H9 (cell line): ENCODE measurements around the gene CDC16. TPM values are rescaled to one million over a fixed set of nuclear protein-coding genes. Genes with fewer than 3 reads are reported as not detected.

Source experiments
- DNase-seq: peaks from one replicate; pipeline ENCODE4 v3.0.0-alpha.2; 2017
- H2AFZ ChIP-seq: one replicate; pipeline ENCODE4 v1.6.1; 2013; ENCODE audit warnings: mild to moderate bottlenecking, low read length, control low read depth, moderate library complexity
- H2AK5ac ChIP-seq: 2 replicates; pipeline ENCODE4 v1.6.1; 2013; ENCODE audit warnings: low read length, control low read depth, mixed read lengths; ENCODE audit not compliant: insufficient read length
- H2BK120ac ChIP-seq: one replicate; pipeline ENCODE4 v1.6.1; 2013; ENCODE audit warnings: low read depth, mild to moderate bottlenecking, low read length, control low read depth, inconsistent platforms; ENCODE audit not compliant: poor library complexity, severe bottlenecking
- H2BK12ac ChIP-seq: 2 replicates; pipeline ENCODE4 v1.6.1; 2013; ENCODE audit warnings: low read length, control low read depth, mixed read lengths, low read depth; ENCODE audit not compliant: insufficient read length
- H2BK15ac ChIP-seq: 2 replicates; pipeline ENCODE4 v1.6.1; 2013; ENCODE audit warnings: low read depth, low read length, control low read depth
- H2BK20ac ChIP-seq: one replicate; pipeline ENCODE4 v1.6.1; 2013; ENCODE audit warnings: low read depth, mild to moderate bottlenecking, low read length, control low read depth, inconsistent platforms; ENCODE audit not compliant: poor library complexity, severe bottlenecking
- H2BK5ac ChIP-seq: 2 replicates; pipeline ENCODE4 v1.6.1; 2013; ENCODE audit warnings: low read length, control low read depth, mixed read lengths; ENCODE audit not compliant: insufficient read length
- H3K14ac ChIP-seq: 2 replicates; pipeline ENCODE4 v1.6.1; 2013; ENCODE audit warnings: low read length, control low read depth; ENCODE audit not compliant: insufficient read depth
- H3K18ac ChIP-seq: 2 replicates; pipeline ENCODE4 v1.6.1; 2013; ENCODE audit warnings: low read depth, mild to moderate bottlenecking, mixed read lengths, low read length, control low read depth; ENCODE audit not compliant: insufficient read length
- H3K23ac ChIP-seq: 2 replicates; pipeline ENCODE4 v1.6.1; 2013; ENCODE audit warnings: low read length, control low read depth, mixed read lengths, low read depth; ENCODE audit not compliant: insufficient read length
- H3K23me2 ChIP-seq: 2 replicates; pipeline ENCODE4 v1.6.1; 2013; ENCODE audit warnings: low read depth, mild to moderate bottlenecking, mixed read lengths, low read length, control low read depth; ENCODE audit not compliant: insufficient read length, poor library complexity, severe bottlenecking
- H3K27ac ChIP-seq: 2 replicates; pipeline ENCODE4 v1.5.1; 2013; ENCODE audit warnings: low read length, control low read depth, mixed read lengths, low read depth; ENCODE audit not compliant: insufficient read length
- H3K27me3 ChIP-seq: 2 replicates; pipeline ENCODE4 v1.6.1; 2013; ENCODE audit warnings: low read length, control low read depth, inconsistent platforms; ENCODE audit not compliant: insufficient read depth
- H3K4ac ChIP-seq: 2 replicates; pipeline ENCODE4 v1.6.1; 2013; ENCODE audit warnings: low read depth, mild to moderate bottlenecking, control low read depth, inconsistent platforms, low read length, moderate library complexity
- H3K4me1 ChIP-seq: 2 replicates; pipeline ENCODE4 v1.6.1; 2013; ENCODE audit warnings: low read length, control low read depth, inconsistent platforms; ENCODE audit not compliant: insufficient read depth
- H3K4me2 ChIP-seq: 2 replicates; pipeline ENCODE4 v1.6.1; 2013; ENCODE audit warnings: low read length, control low read depth, mixed read lengths; ENCODE audit not compliant: insufficient read length, insufficient read depth
- H3K56ac ChIP-seq: 2 replicates; pipeline ENCODE4 v1.6.1; 2013; ENCODE audit warnings: low read depth, mild to moderate bottlenecking, mixed read lengths, low read length, control low read depth; ENCODE audit not compliant: insufficient read length
- H3K79me1 ChIP-seq: 2 replicates; pipeline ENCODE4 v1.6.1; 2013; ENCODE audit warnings: low read depth, mild to moderate bottlenecking, moderate library complexity, low read length, control low read depth, inconsistent platforms; ENCODE audit not compliant: insufficient read depth, poor library complexity, severe bottlenecking
- H3K79me2 ChIP-seq: 2 replicates; pipeline ENCODE4 v1.6.1; 2013; ENCODE audit warnings: low read length, control low read depth, inconsistent platforms; ENCODE audit not compliant: insufficient read depth
- H3K9ac ChIP-seq: 2 replicates; pipeline ENCODE4 v1.6.1; 2013; ENCODE audit warnings: low read length, control low read depth, mixed read lengths; ENCODE audit not compliant: insufficient read length; ENCODE audit errors: extremely low read depth
- H3K9me3 ChIP-seq: one replicate; pipeline ENCODE4 v1.6.1; 2013; ENCODE audit warnings: low read depth, low read length, inconsistent platforms; ENCODE audit not compliant: control insufficient read depth
- H3T11ph ChIP-seq: one replicate; pipeline ENCODE4 v1.6.1; 2013; ENCODE audit warnings: mild to moderate bottlenecking, low read length, control low read depth, inconsistent platforms
- H4K20me1 ChIP-seq: one replicate; pipeline ENCODE4 v1.6.1; 2013; ENCODE audit not compliant: control insufficient read depth, insufficient read length, insufficient read depth
- H4K5ac ChIP-seq: 2 replicates; pipeline ENCODE4 v1.6.1; 2013; ENCODE audit warnings: low read depth, mild to moderate bottlenecking, mixed read lengths, low read length, control low read depth; ENCODE audit not compliant: insufficient read length
- H4K8ac ChIP-seq: replicated peaks from 2 replicates; pipeline ENCODE4 v1.6.1; 2013; ENCODE audit warnings: low read length, control low read depth, mixed read lengths, low read depth; ENCODE audit not compliant: insufficient read length
- H4K91ac ChIP-seq: 2 replicates; pipeline ENCODE4 v1.6.1; 2013; ENCODE audit warnings: low read depth, mild to moderate bottlenecking, moderate library complexity, mixed read lengths, low read length, control low read depth; ENCODE audit not compliant: insufficient read length
- H3K27ac Mint-ChIP-seq, 3 experiments: 2 replicates in 2 of 3; 3 replicates in 1 of 3; pipeline ENCODE4 v1.8.0; 2020 to 2021; ENCODE audit warnings: mixed read lengths in 3 of 3, mild to moderate bottlenecking in 1 of 3, moderate library complexity in 1 of 3
- H3K27me3 Mint-ChIP-seq: 2 replicates; pipeline ENCODE4 v1.8.0; 2021; ENCODE audit warnings: low read depth, mild to moderate bottlenecking, moderate library complexity, mixed read lengths
- H3K36me3 Mint-ChIP-seq, 3 experiments: 2 replicates in 2 of 3; 3 replicates in 1 of 3; pipeline ENCODE4 v1.8.0; 2020 to 2021; ENCODE audit warnings: low read depth in 3 of 3, mixed read lengths in 3 of 3; ENCODE audit not compliant: insufficient read depth in 1 of 3
- H3K4me1 Mint-ChIP-seq, 2 experiments: 2 replicates each; pipeline ENCODE4 v1.8.0; 2020; ENCODE audit warnings: mixed read lengths in 2 of 2
- H3K4me3 Mint-ChIP-seq, 2 experiments: 2 replicates in 1 of 2; 3 replicates in 1 of 2; pipeline ENCODE4 v1.8.0; 2020 to 2021; ENCODE audit warnings: mild to moderate bottlenecking in 2 of 2, mixed read lengths in 2 of 2, moderate library complexity in 1 of 2
- H3K9me3 Mint-ChIP-seq, 2 experiments: 2 replicates in 1 of 2; 3 replicates in 1 of 2; pipeline ENCODE4 v1.8.0; 2020; ENCODE audit warnings: mild to moderate bottlenecking in 2 of 2, mixed read lengths in 2 of 2, moderate library complexity in 1 of 2
- CTCF ChIP-seq: fragments of 200-600 bp; sonication (generic); conservative IDR thresholded peaks from 3 replicates; pipeline ENCODE4 v1.8.0; 2021; ENCODE audit warnings: antibody characterized with exemption, mild to moderate bottlenecking
- WGBS: extraction: QIAGEN DNeasy Blood & Tissue Kit; methylation state at CpG from one replicate; pipeline ENCODE4 v1.1.7; 2013; ENCODE audit warnings: missing lambda C conversion rate, low lambda C conversion rate, mixed read lengths; ENCODE audit not compliant: insufficient read length; ENCODE audit errors: extremely low coverage; 5-methylcytosine and 5-hydroxymethylcytosine counted together
- total RNA-seq: library from RNA; stranded (reverse); gene quantifications from 2 replicates; pipeline ENCODE4 v1.2.1, GENCODE V29; 2021

CDC16 gene
- total RNA-seq, 1 experiment from 2014 or later = 91.9 TPM

GRCh38 chr13:114314074-114314912 lies 79.6 kb downstream of the CDC16 start, which contains the start of gene CHAMP1:
TSS of gene CHAMP1 (plus strand) at chr13:114314503. CDS start at chr13:114323843, 9,340 bp downstream.
- no peak within 1 kb of the TSS for H4K5ac ChIP-seq
- H4K91ac ChIP-seq = no peak within 1 kb of the TSS
- DNase-seq = peak; percentile 87

More at GRCh38 chr13:114314074-114314912, 79.6 kb downstream of the CDC16 start, which contains the start of gene CHAMP1:
- Histone ChIP-seq H4K20me1 (no peaks in the 10 kb centered on the region), H2BK5ac (no peak within 1 kb of the TSS), H2BK20ac (no peak within 1 kb of the TSS), H2AFZ (no peak within 1 kb of the TSS), H3T11ph (no peak within 1 kb of the TSS), H3K4me2 (peak within 1 kb of the TSS; percentile 87), H3K23ac (no peak within 1 kb of the TSS), H4K8ac (no peak within 1 kb of the TSS), H2BK12ac (no peak within 1 kb of the TSS), H3K9ac (peak within 1 kb of the TSS; percentile 58), H2BK120ac (no peak within 1 kb of the TSS), H3K79me2 (peaks cover 11% of the 10 kb centered on the region; the same call in 1 of the 2 replicates), H2AK5ac (no peak within 1 kb of the TSS), H2BK15ac (no peak within 1 kb of the TSS), H3K14ac (peak within 1 kb of the TSS; percentile 88; the same call in 1 of the 2 replicates), H3K23me2 (peaks cover 3% of the 10 kb centered on the region), H3K27ac (no peak within 1 kb of the TSS), H3K18ac (no peak within 1 kb of the TSS), H3K27me3 (no peaks in the 10 kb centered on the region), H3K9me3 (no peaks in the 10 kb centered on the region), H3K4me1 (no peaks in the 10 kb centered on the region), H3K56ac (no peak within 1 kb of the TSS), H3K4ac (no peak within 1 kb of the TSS), H3K79me1 (peaks cover 3% of the 10 kb centered on the region)
- TF ChIP-seq CTCF = no peak
- H3K36me3 Mint-ChIP-seq = peaks cover under 1 to 13% (median 8%) of the 10 kb centered on the region in 3 experiments; a peak in 5 of 7 replicates
- peak within 1 kb of the TSS; percentile 90 to 97 (median 92); a peak in 6 of 7 replicates for H3K27ac Mint-ChIP-seq
- WGBS = no CpG with 5 or more reads among the region's 107 CpGs
- H3K4me1 Mint-ChIP-seq = peaks cover 17 to 18% of the 10 kb centered on the region in 2 experiments
- H3K9me3 Mint-ChIP-seq = no peaks in the 10 kb centered on the region
- H3K4me3 Mint-ChIP-seq = peak within 1 kb of the TSS; percentile 86 to 89
- H3K27me3 Mint-ChIP-seq = no peaks in the 10 kb centered on the region
